ENCODE results near the gene FOXB2.
"Not testable (repeated sequence)": the region's sequence is repeated elsewhere in the genome, so short reads cannot be mapped to it uniquely, and the experiment has no call there.

The FOXB2 gene

DNA sequence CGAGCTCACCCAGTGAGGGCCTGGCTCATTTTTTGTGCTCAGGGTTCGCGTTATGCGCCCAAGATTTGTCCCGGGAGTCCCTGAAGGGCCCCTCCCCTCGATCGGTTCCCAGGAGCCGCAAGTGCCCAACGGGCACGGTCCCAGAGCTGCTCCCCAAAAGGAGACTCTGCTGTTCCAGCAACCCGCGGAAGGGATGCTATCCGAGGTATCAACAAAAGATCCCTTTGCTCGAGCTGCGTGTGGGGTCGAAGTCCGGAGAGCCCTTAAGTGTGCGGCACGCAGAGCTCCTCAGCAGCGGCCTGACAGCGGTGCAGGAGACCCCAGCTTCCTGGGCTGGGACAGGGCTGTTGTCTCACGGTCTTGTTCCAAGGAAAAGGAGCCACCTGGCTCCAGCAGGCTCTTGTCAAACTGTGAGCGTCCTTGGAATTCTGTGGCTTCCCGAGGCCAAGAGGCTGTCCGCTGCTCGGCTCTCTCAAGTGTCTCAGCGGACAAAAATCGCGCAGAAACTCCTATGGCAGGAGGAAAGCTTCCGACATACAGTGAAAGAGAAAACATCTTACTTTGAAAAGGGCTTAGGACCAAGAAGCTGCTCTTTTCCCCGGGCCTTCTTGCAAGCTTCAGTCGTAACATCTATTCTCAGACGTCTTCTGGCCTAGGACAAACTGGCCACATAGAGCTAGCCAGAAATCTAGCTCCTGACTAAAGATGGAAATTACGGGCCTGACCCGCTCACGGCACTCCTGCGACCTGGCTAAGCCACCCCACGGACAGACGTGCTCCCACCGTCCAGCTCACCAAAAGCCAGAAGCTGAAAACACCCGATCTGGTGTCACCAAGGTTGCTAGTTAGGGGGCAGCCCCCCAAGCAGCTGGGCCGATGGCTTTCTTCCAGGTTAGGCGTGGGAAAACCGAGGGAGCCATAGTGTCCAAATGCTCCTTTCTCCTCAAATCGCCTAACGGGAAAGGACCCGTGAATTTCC, 2.6 kb upstream of the FOXB2 start:
- no peak for DNase-seq

DNA sequence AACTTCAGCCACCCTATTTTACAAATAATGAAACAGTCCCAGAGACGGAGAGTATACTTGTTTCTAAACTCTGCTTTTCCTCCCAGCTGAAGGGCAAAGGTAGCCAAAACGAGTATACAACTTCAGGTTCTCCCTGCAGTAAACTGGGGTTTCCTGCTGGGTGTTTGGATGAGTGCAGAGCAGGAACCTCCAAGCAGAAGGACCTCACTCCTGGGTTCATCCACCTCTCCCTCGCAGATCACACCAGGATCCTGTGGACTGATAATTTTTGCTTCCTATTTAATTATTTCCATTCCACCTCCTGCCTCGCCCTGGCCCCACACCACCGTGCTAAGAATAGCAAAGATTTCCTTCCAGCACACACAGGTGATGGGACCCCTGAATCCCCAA, 2.0 kb upstream of the FOXB2 start:
- DNase-seq, result no peak

DNA sequence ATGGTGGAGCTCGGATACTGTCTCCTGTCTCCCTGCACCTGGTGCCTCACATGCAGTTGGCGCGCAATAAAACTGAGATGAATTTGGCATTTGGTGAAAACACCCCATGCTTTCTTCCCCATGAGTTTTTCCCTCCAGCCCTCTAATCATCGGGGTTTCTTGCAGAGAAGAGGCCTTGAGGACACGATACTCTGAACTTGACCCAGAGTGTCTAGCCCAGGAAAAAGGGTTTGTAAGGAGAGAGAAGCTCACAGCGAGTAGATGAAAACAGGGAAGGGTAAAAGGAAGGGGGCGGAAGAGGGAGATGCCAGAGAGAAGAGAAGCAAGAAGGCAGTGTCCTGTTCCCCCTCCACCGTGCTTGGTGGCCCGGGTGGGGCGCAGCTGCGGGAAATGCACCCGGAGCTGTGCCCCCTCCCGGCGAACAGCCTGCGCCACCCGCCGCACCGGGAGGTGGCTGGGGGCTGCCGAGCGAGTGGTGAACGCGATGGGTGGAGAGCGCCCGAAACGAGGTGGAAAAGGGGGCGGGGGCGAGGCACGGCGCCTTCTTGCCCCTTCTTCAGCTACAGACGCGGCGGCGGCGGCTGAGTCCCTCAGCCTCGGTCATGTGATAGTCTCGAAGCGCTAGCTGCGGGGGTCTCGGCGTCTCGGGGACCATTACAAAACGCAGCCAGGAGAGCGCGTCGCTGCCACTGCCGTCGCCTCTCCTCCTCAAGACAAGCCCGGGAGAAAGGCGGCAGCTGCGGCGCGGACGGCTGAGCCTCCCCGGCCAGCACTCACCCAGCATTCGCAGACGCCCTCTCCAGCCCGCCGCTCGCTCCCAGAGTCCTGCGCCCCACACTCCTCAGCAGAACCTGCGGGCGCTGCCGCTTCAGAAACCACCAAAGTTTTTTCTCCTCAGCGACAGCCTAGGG, 1.1 kb upstream of the FOXB2 start:
- DNase-seq, result no peak

DNA sequence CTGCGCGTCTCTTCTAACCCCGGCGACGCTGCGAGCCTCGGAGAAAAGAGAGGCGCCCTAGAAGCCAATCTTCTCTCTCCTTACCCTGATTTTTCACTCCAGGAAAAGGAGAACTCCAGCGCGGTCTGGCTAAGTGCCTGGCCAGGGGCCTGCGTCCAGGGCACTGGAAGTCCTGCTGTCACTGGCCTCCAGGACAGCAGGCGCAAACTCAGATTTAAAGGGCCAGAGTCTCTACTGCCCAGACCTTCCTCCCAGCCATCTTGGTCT, 553 bp upstream of the FOXB2 start:
- no peak for DNase-seq

DNA sequence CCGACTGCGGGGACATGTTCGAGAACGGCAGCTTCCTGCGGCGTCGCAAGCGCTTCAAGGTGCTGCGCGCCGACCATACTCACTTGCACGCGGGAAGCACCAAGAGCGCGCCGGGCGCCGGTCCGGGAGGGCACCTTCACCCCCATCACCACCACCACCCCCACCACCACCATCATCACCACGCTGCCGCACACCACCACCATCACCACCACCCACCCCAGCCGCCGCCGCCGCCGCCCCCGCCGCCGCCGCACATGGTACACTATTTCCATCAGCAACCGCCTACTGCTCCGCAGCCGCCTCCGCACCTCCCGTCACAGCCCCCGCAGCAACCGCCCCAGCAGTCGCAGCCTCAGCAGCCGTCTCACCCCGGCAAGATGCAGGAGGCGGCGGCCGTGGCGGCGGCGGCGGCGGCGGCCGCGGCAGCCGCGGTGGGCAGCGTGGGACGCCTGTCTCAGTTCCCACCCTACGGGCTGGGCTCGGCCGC, 514 bp downstream of the FOXB2 start:
- no peak for DNase-seq

DNA sequence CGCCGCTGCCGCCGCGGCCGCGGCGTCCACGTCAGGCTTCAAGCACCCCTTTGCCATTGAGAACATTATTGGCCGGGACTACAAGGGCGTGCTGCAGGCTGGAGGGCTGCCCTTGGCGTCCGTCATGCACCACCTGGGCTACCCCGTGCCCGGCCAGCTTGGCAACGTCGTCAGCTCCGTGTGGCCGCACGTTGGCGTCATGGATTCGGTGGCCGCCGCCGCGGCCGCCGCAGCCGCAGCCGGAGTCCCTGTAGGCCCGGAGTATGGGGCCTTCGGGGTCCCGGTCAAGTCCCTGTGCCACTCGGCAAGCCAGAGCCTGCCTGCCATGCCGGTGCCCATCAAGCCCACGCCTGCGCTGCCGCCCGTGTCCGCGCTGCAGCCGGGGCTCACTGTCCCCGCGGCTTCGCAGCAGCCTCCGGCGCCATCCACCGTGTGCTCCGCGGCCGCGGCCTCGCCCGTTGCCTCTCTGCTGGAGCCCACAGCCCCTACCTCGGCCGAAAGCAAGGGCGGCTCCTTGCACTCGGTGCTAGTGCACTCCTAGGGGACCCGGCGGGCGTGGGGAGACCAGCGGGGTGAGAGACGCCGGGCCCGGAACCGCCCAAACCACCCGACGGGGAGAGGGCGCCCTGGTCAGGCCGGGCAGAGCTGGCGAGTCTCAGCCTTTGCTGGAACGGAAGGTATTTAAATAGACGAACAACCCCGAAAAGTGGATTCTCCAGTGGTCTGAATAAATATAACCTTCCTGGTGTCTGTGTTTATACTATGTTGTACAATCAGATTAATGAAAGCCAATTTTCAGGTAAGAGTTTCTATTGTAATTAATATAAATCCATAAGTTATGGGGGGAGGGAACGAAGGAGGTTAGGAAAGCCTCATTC, 1.2 kb downstream of the FOXB2 start:
- DNase-seq, result no peak

DNA sequence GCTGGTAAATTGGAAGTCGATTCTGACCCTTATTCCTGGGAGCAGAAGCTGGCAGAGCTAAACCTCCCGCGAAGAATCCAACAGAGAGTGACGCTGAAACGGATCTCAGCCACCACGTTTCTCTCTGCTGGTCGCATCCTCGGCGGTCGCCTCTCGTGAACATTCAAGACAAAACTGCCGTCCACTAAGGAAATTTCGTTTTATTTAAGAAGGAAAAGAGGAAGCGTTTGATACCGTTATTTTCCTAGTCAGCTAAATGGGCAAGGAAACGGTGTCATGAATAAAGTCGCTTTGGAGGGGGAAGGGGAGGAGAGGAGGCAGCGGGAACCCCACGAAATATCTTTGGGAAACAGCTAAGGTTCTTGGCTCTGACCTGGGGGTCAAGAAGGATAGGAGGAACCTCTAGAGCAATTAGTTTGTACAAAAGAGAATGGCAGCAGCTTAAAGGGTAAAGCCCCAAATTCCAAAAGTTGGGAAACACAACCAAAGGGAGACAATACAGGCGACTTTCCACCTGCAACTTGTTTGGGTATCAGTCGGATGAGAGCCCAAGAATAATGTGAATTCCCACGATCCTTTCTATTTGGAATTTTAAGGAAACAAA, 1.9 kb downstream of the FOXB2 start:
- DNase-seq, result no peak

DNA sequence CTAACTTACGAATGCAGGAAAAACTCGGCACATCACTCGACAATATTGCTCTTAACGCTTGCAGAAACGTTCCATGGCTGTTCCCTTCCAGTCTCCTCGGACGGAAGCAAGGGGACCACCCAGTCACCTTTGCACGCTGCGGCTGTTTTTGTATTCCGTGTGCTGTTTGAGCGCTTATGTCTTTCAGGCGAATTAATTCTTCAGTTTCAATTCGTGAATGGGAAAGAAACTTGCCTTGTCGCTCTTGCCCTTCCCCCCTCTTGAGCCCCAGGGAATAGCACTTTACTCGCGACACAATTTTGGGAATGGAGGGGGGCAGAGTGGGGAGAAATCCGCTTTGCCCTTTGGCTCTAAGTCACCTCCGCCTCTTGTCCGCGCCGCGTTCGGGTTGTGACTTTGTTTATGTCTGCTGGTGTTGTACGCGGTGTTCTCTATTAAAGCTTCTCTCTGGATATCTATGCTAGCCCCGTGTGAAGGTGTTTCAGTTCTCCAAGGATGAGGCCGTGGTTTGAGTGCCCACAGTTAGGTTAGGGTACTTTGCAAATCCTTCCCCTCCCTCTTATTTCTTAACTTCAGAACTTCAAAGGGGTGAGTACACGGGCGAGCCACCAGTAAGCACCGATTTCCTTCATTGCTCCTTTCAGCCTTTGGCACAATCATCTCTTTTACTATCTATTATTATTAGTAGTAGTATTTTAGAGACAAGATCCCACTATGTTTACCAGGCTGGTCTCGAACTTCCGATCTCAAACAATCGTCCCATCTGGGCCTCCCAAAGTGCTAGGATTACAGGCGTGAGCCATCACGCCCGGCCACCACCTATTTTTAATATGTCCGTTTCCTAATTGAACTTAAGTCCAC, 2.7 kb downstream of the FOXB2 start:
- no peak for DNase-seq

DNA sequence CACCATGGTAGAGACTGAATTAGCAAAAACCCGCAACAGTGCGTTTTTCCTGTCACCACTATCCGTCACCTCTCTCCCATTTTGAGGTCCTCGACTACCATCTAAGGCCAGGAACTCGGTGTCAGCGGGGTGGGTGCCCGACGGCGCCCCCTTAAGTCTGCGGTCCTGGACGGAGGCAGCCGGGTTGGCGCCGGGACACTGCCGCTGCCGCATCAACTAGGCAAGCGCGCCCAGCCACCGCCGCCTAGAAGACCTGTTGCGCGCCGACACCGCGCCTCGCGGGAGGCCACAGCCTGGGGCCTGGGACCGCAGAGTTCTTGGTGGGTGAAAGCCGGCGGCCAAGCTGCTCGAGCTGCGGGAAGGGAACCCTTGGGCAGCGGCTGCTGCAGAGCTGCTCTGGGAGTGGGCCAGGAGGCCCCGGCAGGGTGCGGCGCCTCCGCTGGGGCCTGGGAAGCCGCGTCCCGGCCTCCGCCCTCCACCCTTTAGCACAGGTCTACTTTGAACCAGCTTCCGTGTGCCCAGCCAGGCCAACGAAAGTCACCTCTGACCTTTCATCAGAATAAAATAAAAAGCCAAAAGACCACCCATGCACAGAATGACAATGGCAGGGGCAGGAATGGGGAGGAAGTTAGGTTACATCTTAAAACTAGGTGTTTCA, 3.5 kb downstream of the FOXB2 start:
- DNase-seq, result no peak

DNA sequence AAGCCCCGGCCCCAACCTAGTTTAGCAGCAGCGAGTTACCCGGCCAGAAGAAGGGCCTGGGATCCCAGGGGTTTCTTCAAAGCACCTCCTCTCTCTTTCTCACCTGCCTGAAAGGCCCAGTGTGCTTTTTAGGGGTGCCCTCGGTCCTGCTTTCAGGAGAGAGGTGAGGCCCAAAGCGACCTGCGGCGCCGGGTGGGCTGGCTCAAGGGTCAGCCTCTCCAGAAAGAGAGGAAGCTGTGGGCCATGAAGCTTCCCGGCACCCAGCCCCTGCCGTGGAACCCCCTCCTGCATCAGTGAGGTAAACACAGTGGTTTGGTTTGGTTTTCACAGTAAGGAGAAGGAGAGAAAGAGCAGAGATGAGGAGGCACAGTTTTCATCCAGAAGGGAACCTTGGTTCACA, 4.3 kb downstream of the FOXB2 start:
- no peak for DNase-seq

DNA sequence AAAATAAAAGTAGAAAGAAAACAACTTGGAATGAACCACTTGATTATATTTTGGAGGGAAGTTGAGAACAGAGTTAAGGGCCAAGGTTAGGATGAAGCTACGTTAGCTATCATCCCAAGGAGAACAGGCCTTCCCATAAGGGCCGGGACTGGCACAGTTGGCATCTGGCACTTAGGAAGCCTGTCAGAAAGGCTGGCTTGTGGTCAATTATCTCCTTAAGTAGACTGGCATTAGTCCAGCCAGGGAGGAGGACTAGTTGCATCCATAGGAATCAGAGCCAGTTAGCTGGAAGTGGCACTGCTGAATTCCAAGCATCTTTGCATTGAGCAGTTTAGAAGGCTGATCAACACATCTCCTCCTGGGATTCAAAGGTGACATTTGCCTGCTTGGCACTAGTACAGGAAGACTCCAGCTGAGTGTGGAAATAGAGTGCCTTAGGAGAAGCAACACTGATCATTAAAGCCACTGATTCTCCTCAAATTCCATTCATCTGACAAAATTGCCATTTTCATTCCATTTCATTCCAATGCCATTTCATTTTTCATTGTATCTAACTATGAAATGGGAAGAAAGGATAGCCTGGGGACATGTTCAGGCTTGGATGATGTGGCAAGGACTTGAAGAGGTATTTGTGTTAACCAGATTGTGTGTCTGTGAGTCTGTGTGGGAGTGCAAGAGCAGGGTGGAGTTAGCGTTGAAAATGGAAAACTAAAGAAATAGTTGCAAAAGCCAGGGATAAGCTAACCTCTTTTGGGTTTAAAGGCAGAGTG, 5.5 kb downstream of the FOXB2 start:
- DNase-seq, result no peak

DNA sequence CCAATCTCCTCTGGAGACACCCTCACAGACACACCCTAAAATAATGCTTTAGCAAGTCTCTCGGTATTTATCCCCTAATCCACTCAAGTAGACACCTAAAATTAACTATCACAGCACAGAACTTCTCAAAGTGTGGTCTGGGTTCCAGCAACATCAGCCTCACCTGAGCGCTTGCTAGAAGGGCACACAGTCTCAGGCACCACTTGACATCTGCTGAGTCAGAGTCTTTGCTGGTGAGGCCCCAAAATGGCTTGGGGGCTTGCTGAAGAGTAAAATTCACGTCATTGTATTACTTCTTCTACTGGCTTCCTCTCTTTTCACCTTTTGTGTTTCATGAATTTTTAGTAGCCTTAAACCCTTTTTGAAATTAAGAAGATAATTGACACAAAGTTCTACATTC, 9.0 kb downstream of the FOXB2 start:
- DNase-seq, result no peak

DNA sequence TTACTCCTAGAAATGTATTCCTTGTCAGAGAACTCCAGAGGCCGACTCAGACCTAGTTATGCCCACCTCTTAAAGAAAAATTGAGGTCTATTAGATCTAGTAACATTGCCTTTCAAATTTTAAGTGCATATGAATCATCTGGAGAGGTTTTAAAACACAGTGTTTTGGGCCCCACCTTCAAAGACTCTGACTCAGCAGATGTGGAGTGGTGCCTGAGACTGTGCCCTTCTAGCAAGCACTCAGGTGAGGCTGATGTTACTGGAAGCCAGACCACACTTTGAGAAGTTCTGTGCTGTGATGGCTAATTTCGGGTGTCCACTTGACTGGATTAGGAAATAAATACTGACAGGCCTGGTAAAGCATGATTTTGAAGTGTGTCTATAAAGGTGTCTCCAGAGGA, 10.6 kb downstream of the FOXB2 start:
- DNase-seq, result no peak

DNA sequence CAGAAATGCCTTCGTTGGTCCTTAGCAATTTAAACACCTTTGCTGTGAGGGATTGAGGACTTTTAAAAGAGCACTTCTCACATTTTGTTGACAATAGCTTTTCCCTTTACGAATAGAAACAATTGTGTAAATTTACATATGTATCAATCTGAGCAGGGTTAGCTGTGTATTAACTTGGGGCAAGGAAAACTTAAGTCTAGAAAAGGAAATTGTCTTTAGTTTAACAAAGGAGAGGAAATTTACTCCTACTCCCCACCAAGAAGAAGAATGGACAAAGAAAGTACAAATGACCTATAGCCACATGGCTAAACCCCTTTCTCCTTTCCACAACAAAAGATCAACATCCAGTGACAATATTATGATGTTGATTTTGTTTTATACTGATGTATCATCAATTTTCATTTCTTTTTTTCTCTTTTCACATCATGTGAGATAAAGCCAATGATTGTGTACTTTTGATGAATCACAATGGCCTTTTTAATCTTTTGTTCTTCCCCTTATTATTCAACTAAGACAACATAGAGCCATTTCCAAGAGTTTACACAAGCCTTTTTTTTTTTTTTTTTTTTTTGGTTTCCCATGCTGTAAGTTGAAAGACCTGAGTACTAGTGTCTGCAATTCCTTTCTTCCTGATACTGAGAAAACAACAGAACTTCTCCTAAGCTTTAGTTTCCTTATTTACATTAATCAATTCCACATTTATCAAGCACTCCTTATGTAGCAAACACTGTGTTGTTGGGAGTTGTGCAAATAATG, 19.0 kb downstream of the FOXB2 start:
- no peak for DNase-seq

DNA sequence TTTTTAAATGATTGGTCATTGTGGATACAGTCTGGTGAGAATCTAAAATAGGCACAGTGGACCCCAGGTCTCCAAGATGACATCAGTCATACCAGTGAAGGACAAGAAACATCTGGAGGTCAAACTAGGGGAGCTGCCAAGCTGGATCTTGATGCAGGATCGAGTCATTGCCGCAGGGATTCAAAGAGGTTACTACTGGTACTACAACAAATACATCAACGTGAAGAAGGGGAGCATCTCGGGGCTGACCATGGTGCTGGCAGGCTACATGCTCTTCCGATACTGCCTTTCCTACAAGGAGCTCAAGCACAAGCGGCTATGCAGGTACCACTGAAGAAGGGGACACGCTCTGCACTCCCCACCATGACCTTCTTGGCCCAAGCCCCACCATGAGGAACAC, 20.9 kb downstream of the FOXB2 start:
- no peak for DNase-seq

DNA sequence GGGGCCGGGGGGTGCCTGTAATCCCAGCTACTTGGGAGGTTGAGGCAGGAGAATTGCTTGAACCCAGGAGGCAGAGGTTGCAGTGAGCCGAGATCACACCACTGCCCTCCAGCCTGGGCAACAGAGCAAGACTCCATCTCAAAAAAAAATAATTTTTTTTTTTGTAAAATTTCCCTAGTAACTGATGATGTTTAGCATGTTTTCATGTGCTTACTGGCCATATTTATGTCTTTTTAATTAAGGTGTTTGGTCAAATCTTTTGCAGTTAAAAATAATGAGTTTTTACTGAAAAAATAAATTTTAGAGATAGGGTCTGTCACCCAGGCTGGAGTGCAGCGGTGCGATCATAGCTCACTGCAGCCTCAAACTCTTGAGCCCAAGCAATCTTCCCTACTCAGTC, 24.3 kb downstream of the FOXB2 start:
- not testable (repeated sequence) for DNase-seq

DNA sequence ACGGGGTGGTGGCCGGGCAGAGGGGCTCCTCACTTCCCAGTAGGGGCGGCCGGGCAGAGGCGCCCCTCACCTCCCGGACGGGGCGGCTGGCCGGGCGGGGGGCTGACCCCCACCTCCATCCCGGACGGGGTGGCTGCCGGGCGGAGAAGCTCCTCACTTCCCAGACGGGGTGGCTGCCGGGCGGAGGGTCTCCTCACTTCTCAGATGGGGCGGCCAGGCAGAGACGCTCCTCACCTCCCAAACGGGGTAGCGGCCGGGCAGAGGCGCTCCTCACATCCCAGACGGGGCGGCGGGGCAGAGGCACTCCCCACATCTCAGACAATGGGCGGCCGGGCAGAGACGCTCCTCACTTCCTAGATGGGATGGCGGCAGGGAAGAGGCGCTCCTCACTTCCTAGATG, 41.2 kb downstream of the FOXB2 start:
- DNase-seq, result not testable (repeated sequence)

DNA sequence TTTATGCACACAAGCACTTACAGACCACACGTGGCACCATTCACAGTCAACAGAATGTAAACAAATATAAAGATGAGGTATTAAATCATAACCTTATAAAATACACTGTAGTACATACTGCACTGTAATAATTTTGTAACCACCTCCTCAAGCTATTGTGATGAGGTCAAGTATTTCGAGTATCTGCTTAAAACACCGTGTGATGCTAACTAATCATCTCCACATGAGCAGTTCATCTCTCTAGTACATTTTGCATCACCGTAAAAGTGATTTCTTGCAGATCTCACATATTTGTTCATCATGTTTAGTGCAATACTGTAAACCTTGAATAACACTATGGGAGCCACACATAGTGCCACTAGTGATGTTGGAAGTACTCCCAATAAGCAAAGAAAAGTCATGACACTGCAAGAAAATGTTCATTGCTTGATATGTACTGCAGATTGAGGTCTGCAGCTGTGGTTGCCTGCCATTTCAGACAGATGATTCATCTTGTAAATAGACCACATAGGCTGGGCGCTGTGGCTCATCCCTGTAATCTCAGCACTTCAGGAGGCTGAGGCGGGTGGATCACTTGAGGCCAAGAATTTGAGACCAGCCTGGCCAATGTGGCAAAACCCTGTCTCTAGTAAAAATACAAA, 44.3 kb downstream of the FOXB2 start:
- no peak for DNase-seq

DNA sequence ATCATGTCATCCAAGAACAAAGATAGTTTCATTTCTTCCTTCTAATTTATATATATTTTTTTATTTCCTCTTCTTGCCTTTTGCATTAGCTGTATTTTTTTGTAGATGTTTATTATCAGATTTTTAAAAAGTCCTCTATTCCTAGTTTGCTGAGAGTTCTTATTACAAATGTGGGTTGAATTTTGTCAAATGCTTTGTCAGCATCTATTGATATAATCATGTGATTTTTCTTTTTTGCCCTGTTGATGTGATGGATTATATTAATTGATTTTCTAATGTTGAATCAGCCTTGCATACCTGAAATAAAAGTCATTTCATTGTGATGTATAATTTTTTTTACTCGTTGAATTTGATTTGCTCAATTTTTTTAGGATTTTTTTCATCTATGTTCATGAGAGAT, 46.9 kb downstream of the FOXB2 start:
- DNase-seq, result no peak
